Ishikawa (cell line): Measurements from ENCODE around the gene FAM131A.

Experiments
- RAD21 ChIP-seq: IDR thresholded peaks from 2 replicates; pipeline ENCODE4 v1.6.1; 2012; ENCODE audit warnings: low read depth
- TAF1 ChIP-seq: IDR thresholded peaks from 2 replicates; pipeline ENCODE4 v1.6.1; 2012; ENCODE audit warnings: low read depth, mild to moderate bottlenecking

DNA sequence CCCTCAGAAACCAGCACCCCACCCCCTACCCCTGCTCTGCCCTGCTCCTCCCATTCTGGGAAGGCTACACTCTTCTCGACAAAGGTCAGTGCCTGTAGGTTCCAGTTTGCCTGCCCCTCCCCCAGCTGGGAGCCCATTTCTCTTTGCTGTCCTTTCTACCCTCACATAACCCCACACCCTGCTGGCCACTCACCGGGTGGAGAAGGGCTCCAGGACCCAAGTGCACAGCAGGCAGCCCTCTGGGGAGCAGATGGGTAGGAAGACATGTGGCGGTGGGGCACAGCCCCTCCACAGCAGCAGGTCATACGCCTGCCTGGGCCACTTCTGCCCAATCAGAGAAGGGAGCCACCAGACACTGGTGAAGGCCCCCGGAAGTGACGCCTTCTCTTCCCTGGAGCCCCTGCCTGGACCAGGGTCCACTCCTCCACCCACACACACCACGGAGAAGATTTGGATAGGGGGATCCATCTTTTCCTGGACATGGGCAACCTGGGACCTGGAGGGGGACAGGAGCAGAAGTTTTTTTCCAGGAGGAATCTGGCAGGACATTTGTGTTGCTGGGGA lies 40.6 kb downstream of the FAM131A start, which contains the start of gene THPO:
- TF ChIP-seq RAD21 (no peak), TAF1 (no peak)
